IMR-90 (cell line): ENCODE measurements around the gene DGLUCY. TPM values are rescaled to one million over a fixed set of nuclear protein-coding genes. Genes with fewer than 3 reads are reported as not detected.

Experiments
- ATAC-seq: fragments of 200-7000 bp; cut with Tn5 transposase; 2 replicates; pipeline ENCODE4 v1.9.1; 2020; ENCODE audit warnings: low read depth, mild to moderate bottlenecking, moderate library complexity
- BruUV-seq: library from RNA; stranded (reverse); fragments of 400-500 nt; replicated peaks from 2 replicates; lab custom pipeline; 2021; lab: Mats Ljungman, UMichigan
- CTCF ChIA-PET: fragments of 300-600 bp; formaldehyde crosslinking; extraction: SDS; loops from one replicate; lab custom pipeline; 2021; ENCODE audit warnings: antibody characterized with exemption; lab: Yijun Ruan, JAX
- POLR2A ChIA-PET: fragments of 300-600 bp; sonication (Branson Sonifier 250); formaldehyde crosslinking; loops from one replicate; lab custom pipeline; 2022; ENCODE audit warnings: antibody characterized with exemption; ENCODE audit not compliant: unreplicated experiment; lab: Charles Lee
- DNase-seq: peaks from one replicate; pipeline ENCODE4 v3.0.0; 2013
- H2AFZ ChIP-seq: replicated peaks from 2 replicates; pipeline ENCODE3; 2013; ENCODE audit warnings: low read length, mild to moderate bottlenecking; ENCODE audit not compliant: poor library complexity
- H2AK5ac ChIP-seq: 2 replicates; pipeline ENCODE4 v1.6.1; 2013; ENCODE audit warnings: low read depth, low read length, inconsistent platforms
- H2AK9ac ChIP-seq: replicated peaks from 2 replicates; pipeline ENCODE3; 2013; ENCODE audit warnings: mild to moderate bottlenecking, low read depth, low read length, moderate library complexity; ENCODE audit not compliant: poor library complexity
- H2BK120ac ChIP-seq: 2 replicates; pipeline ENCODE4 v1.6.1; 2013; ENCODE audit warnings: low read depth, low read length, inconsistent platforms
- H2BK15ac ChIP-seq: 3 replicates; pipeline ENCODE4 v1.6.1; 2013; ENCODE audit warnings: low read depth, low read length, inconsistent platforms
- H2BK20ac ChIP-seq: 2 replicates; pipeline ENCODE4 v1.6.1; 2013; ENCODE audit warnings: low read depth, mild to moderate bottlenecking, inconsistent platforms, low read length, moderate library complexity
- H2BK5ac ChIP-seq: 2 replicates; pipeline ENCODE4 v1.6.1; 2013; ENCODE audit warnings: mild to moderate bottlenecking, low read depth, low read length, inconsistent platforms; ENCODE audit not compliant: poor library complexity, severe bottlenecking
- H3K14ac ChIP-seq: replicated peaks from 2 replicates; pipeline ENCODE4 v1.6.1; 2013; ENCODE audit warnings: low read depth, low read length, inconsistent platforms
- H3K18ac ChIP-seq: 2 replicates; pipeline ENCODE4 v1.6.1; 2013; ENCODE audit warnings: low read depth, low read length, control low read depth
- H3K23ac ChIP-seq: 2 replicates; pipeline ENCODE4 v1.6.1; 2013; ENCODE audit warnings: low read depth, low read length, inconsistent platforms
- H3K27ac ChIP-seq: 2 replicates; pipeline ENCODE4 v1.5.1; 2013; ENCODE audit warnings: mild to moderate bottlenecking, control low read depth, low read length; ENCODE audit not compliant: insufficient read depth
- H3K27me3 ChIP-seq: 2 replicates; pipeline ENCODE4 v1.6.1; 2013; ENCODE audit warnings: low read length; ENCODE audit not compliant: control insufficient read depth, insufficient read depth
- H3K36me3 ChIP-seq: 2 replicates; pipeline ENCODE4 v1.6.1; 2013; ENCODE audit warnings: low read length, mixed read lengths; ENCODE audit not compliant: control insufficient read depth, insufficient read depth
- H3K4ac ChIP-seq: 2 replicates; pipeline ENCODE4 v1.6.1; 2013; ENCODE audit warnings: low read depth, low read length, inconsistent platforms
- H3K4me1 ChIP-seq: 2 replicates; pipeline ENCODE4 v1.6.1; 2013; ENCODE audit warnings: low read length, mixed read lengths; ENCODE audit not compliant: control insufficient read depth, insufficient read depth
- H3K4me2 ChIP-seq: 2 replicates; pipeline ENCODE4 v1.6.1; 2013; ENCODE audit warnings: low read depth, mild to moderate bottlenecking, control low read depth, low read length, moderate library complexity
- H3K4me3 ChIP-seq: 2 replicates; pipeline ENCODE4 v1.5.1; 2013; ENCODE audit warnings: low read depth, mild to moderate bottlenecking, control low read depth, low read length, moderate library complexity; ENCODE audit not compliant: insufficient read depth
- H3K56ac ChIP-seq: 2 replicates; pipeline ENCODE4 v1.6.1; 2013; ENCODE audit warnings: low read length, inconsistent platforms; ENCODE audit not compliant: insufficient read depth; ENCODE audit errors: extremely low read depth
- H3K79me1 ChIP-seq, 2 experiments: 2 replicates each; pipeline ENCODE4 v1.6.1; 2013; ENCODE audit warnings: low read length in 2 of 2, inconsistent platforms in 1 of 2, low read depth in 1 of 2
- H3K9ac ChIP-seq: 2 replicates; pipeline ENCODE4 v1.6.1; 2013; ENCODE audit warnings: low read depth, low read length, control low read depth
- H3K9me1 ChIP-seq: 2 replicates; pipeline ENCODE4 v1.6.1; 2013; ENCODE audit warnings: low read length, inconsistent platforms; ENCODE audit not compliant: insufficient read depth
- H3K9me3 ChIP-seq: 2 replicates; pipeline ENCODE4 v1.6.1; 2013; ENCODE audit warnings: low read length; ENCODE audit not compliant: control insufficient read depth, insufficient read depth
- H4K20me1 ChIP-seq: 2 replicates; pipeline ENCODE4 v1.6.1; 2013; ENCODE audit warnings: low read length, inconsistent platforms; ENCODE audit not compliant: insufficient read depth
- H4K5ac ChIP-seq: 2 replicates; pipeline ENCODE4 v1.6.1; 2013; ENCODE audit warnings: mild to moderate bottlenecking, low read depth, low read length, control low read depth
- H4K8ac ChIP-seq, 2 experiments: 2 replicates each; pipeline ENCODE4 v1.6.1; 2013; ENCODE audit warnings: low read depth in 2 of 2, low read length in 2 of 2, control low read depth in 1 of 2, inconsistent platforms in 1 of 2
- H4K91ac ChIP-seq: 2 replicates; pipeline ENCODE4 v1.6.1; 2013; ENCODE audit warnings: low read depth, low read length, inconsistent platforms; ENCODE audit not compliant: insufficient read depth
- CHD1 ChIP-seq: IDR thresholded peaks from 2 replicates; pipeline ENCODE4 v1.6.1; 2012; ENCODE audit warnings: low read depth, low read length, improper control_type of control experiment
- ELK1 ChIP-seq: fragments of 150-350 bp; IDR thresholded peaks from 2 replicates; pipeline ENCODE4 v1.6.1; 2016; ENCODE audit warnings: low read depth, mild to moderate bottlenecking, low read length, moderate library complexity, borderline replicate concordance
- FOS ChIP-seq: fragments of 150-350 bp; IDR thresholded peaks from 2 replicates; pipeline ENCODE4 v1.6.1; 2016; ENCODE audit warnings: low read depth, low read length
- WGBS, 2 experiments: methylation state at CpG; one replicate each; pipeline versions ENCODE4 v1.1.5 to v1.1.7; 2013; ENCODE audit warnings: missing lambda C conversion rate in 2 of 2; ENCODE audit not compliant: insufficient read length in 1 of 2; ENCODE audit errors: extremely low coverage in 2 of 2; 5-methylcytosine and 5-hydroxymethylcytosine counted together
- dilution Hi-C: fragments of 300-500 bp; cut with HindIII; formaldehyde crosslinking; loops from one replicate; pipeline ENCODE4 v1.14.3; 2018; ENCODE audit warnings: low sequenced_read_pairs; ENCODE audit not compliant: unreplicated experiment
- in situ Hi-C: fragments of 300-500 bp; cut with MboI; formaldehyde crosslinking; loops from 3 replicates; pipeline ENCODE4 v1.14.3; 2019; ENCODE audit warnings: low sequenced_read_pairs, inconsistent platforms, mixed read lengths
- intact Hi-C: fragments of 100-400 bp; cut with micrococcal nuclease; formaldehyde crosslinking; loops from 2 replicates; pipeline ENCODE4 v1.10.0; 2022
- polyA plus RNA-seq, 3 experiments: library from polyadenylated mRNA; depleted of rRNA; stranded (reverse); fragments of >200 nt; gene quantifications; 2 replicates each; pipeline ENCODE4 v1.2.3, GENCODE V29; 2012; ENCODE audit warnings: low replicate concordance in 1 of 3
- total RNA-seq: library from RNA; depleted of rRNA; stranded (reverse); fragments of >200 nt; gene quantifications from 2 replicates; pipeline ENCODE4 v1.2.3, GENCODE V29; 2012

The DGLUCY gene
- total and polyA plus RNA-seq, 2 of the 4 experiments (the other 2 are of a cell fraction): 8.5 to 13.3 TPM

GRCh38 chr14:91119556-91120311 is 5.9 kb downstream of the DGLUCY start:
- no peak overlapping the region for H3K4ac ChIP-seq
- no peak overlapping the region for H3K9ac ChIP-seq
- POLR2A ChIA-PET: no interaction called here
- peaks cover 0 to 3% of the 10 kb centered on the region in 2 experiments; a peak in 2 of 4 replicates for H3K79me1 ChIP-seq
- no peak overlapping the region for H2BK15ac ChIP-seq
- no peak overlapping the region for H4K8ac ChIP-seq
- H3K4me1 ChIP-seq: peaks cover 4% of the 10 kb centered on the region; the same call in 1 of the 2 replicates
- no peak overlapping the region for H3K14ac ChIP-seq
- CTCF ChIA-PET: interaction anchor here (1.0 kb wide), 1 partner anchor 12 kb away, joined by 3 read pairs; no protein-coding TSS in a partner anchor
- H2BK20ac ChIP-seq: no peak overlapping the region
- peak overlapping the region; percentile 33 for H2AK9ac ChIP-seq
- dilution Hi-C loops: no loop called here
- H4K5ac ChIP-seq: no peak overlapping the region
- H3K56ac ChIP-seq: no peak overlapping the region
- H3K18ac ChIP-seq: no peak overlapping the region
- no CpG with 5 or more reads among the region's 8 CpGs for WGBS, 2 experiments
- BruUV-seq: no TSS peak
- no peak overlapping the region for H2BK5ac ChIP-seq
- H2AK5ac ChIP-seq: no peak overlapping the region
- H2AFZ ChIP-seq: peak overlapping the region; percentile 35
- no peak overlapping the region for H3K27ac ChIP-seq
- no peaks in the 10 kb centered on the region for H4K20me1 ChIP-seq
- peak; percentile 89 for DNase-seq
- H3K23ac ChIP-seq: no peak overlapping the region; the same call in 1 of the 2 replicates
- no peaks in the 10 kb centered on the region for H3K27me3 ChIP-seq
- intact Hi-C loops: no loop called here
- H2BK120ac ChIP-seq: no peak overlapping the region
- no peak overlapping the region for H3K4me2 ChIP-seq
- no peak for TF ChIP-seq ELK1
- TF ChIP-seq CHD1: no peak
- peak; percentile 48; the same call in 1 of the 2 replicates for TF ChIP-seq FOS
- H3K9me3 ChIP-seq: peaks cover 1% of the 10 kb centered on the region; the same call in 1 of the 2 replicates
- H3K4me3 ChIP-seq: no peak overlapping the region
- peak; percentile 76 for ATAC-seq
- H3K36me3 ChIP-seq: 0 out of 2 replicates have a peak, but pooled peaks cover 2% of the 10 kb centered on the region
- in situ Hi-C loops: no loop called here
- H4K91ac ChIP-seq: no peak overlapping the region
- H3K9me1 ChIP-seq: peaks cover 8% of the 10 kb centered on the region
